Measurements from ENCODE around the gene ZNF185. TPM values are rescaled to one million over a fixed set of nuclear protein-coding genes. Genes with fewer than 3 reads are reported as not detected.
"Not testable (repeated sequence)": the region's sequence is repeated elsewhere in the genome, so short reads cannot be mapped to it uniquely, and the experiment has no call there.

Gene ZNF185
- total RNA-seq, 2 experiments from 2014 or later: 0.82 to 1.4 TPM

GRCh38 chrX:152899874-152900719 lies 2.2 kb downstream of the ZNF185 start:
- Mint-ChIP-seq H3K9me3 (no peaks in the 10 kb centered on the region), H3K27me3 (peaks cover 13% of the 10 kb centered on the region), H3K4me1 (ENCODE audit: low read depth) (no peaks in the 10 kb centered on the region), H3K27ac (no peak overlapping the region), H3K36me3 (no peaks in the 10 kb centered on the region), H3K4me3 (no peak overlapping the region)
- no peak for DNase-seq
- POLR2A ChIA-PET: no interaction called here
- intact Hi-C loops (cut with micrococcal nuclease): no loop called here
- CTCF ChIA-PET: no interaction called here

- Mint-ChIP-seq H3K9me3 (no peaks in the 10 kb centered on the region), H3K27me3 (peaks cover 13% of the 10 kb centered on the region), H3K36me3 (no peaks in the 10 kb centered on the region), H3K4me1 (ENCODE audit: low read depth) (no peaks in the 10 kb centered on the region), H3K4me3 (no peak overlapping the region), H3K27ac (no peak overlapping the region)
- intact Hi-C loops (cut with micrococcal nuclease): no loop called here
- CTCF ChIA-PET: interaction anchor here (0.7 kb wide), 1 partner anchor 314 kb away, joined by 6 read pairs; no protein-coding TSS in a partner anchor
- POLR2A ChIA-PET: no interaction called here
- no peak for DNase-seq
Observed at GRCh38 chrX:152900937-152901445, 3.1 kb downstream of the ZNF185 start.

- H3K9me3 Mint-ChIP-seq: no peaks in the 10 kb centered on the region
- no peaks in the 10 kb centered on the region for H3K4me1 Mint-ChIP-seq (ENCODE audit: low read depth)
- no peaks in the 10 kb centered on the region for H3K36me3 Mint-ChIP-seq
Observed at GRCh38 chrX:152901816-152902501, 4.1 kb downstream of the ZNF185 start.

DNA sequence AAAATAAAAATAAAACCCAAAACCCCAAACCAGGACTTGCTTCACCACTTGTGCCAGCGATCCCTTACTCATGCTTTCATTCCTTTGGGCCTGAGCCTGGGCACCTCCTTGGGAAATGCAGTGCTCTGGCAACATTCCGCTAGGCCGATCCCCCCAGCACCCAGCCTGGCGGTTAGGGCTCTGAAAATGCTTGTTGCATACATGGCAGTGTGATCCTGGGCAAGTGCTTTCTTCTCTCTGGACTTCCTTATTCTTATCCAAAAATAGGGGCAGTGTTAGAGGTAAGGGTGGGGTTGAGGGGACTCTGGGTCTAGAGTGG lies 4.6 kb downstream of the ZNF185 start:
- no peaks in the 10 kb centered on the region for H3K36me3 Mint-ChIP-seq
- no peak overlapping the region for H3K27ac Mint-ChIP-seq
- POLR2A ChIA-PET: no interaction called here
- DNase-seq: no peak
- H3K4me3 Mint-ChIP-seq: no peak overlapping the region
- no peaks in the 10 kb centered on the region for H3K4me1 Mint-ChIP-seq (ENCODE audit: low read depth)
- peaks cover 9% of the 10 kb centered on the region for H3K27me3 Mint-ChIP-seq
- intact Hi-C loops (cut with micrococcal nuclease): no loop called here
- no peaks in the 10 kb centered on the region for H3K9me3 Mint-ChIP-seq
- CTCF ChIA-PET: no interaction called here

More at GRCh38 chrX:152901816-152902501, 4.1 kb downstream of the ZNF185 start:
- peaks cover 7% of the 10 kb centered on the region for H3K27me3 Mint-ChIP-seq
- intact Hi-C loops (cut with micrococcal nuclease): no loop called here
- no peak overlapping the region for H3K27ac Mint-ChIP-seq
- no peak for DNase-seq
- H3K4me3 Mint-ChIP-seq: no peak overlapping the region
- POLR2A ChIA-PET: no interaction called here
- CTCF ChIA-PET: interaction anchor here (0.7 kb wide), 1 partner anchor 313 kb away, joined by 6 read pairs; no protein-coding TSS in a partner anchor

DNA sequence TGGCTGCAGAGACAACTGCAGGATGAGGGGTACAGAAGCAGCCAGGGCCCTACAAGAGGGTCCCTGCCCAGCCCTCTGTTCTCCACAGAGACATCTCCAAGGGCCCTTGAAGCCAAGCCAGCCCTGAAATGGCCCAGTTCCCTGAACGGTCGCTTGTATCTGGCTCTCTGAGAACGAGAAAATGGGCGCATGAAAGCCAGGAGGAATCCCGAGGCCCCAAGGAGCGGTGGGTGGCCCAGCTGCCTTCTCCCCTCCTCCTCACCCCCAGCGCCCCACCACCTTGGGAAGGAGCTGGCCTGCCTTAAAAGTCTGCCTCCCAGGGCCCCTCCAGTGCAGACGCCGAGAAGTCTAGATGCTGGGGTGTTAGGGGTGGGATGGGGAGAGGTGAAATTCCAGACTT lies 5.7 kb downstream of the ZNF185 start:
- Mint-ChIP-seq H3K4me3 (no peak overlapping the region), H3K36me3 (no peaks in the 10 kb centered on the region), H3K4me1 (ENCODE audit: low read depth) (no peaks in the 10 kb centered on the region), H3K27ac (no peak overlapping the region), H3K27me3 (peaks cover 8% of the 10 kb centered on the region), H3K9me3 (no peaks in the 10 kb centered on the region)
- intact Hi-C loops (cut with micrococcal nuclease): no loop called here
- no peak for DNase-seq
- ChIA-PET POLR2A (no interaction called here), CTCF (interaction anchor here (0.7 kb wide), 1 partner anchor 23 kb away, joined by 3 read pairs; no protein-coding TSS in a partner anchor)

DNA sequence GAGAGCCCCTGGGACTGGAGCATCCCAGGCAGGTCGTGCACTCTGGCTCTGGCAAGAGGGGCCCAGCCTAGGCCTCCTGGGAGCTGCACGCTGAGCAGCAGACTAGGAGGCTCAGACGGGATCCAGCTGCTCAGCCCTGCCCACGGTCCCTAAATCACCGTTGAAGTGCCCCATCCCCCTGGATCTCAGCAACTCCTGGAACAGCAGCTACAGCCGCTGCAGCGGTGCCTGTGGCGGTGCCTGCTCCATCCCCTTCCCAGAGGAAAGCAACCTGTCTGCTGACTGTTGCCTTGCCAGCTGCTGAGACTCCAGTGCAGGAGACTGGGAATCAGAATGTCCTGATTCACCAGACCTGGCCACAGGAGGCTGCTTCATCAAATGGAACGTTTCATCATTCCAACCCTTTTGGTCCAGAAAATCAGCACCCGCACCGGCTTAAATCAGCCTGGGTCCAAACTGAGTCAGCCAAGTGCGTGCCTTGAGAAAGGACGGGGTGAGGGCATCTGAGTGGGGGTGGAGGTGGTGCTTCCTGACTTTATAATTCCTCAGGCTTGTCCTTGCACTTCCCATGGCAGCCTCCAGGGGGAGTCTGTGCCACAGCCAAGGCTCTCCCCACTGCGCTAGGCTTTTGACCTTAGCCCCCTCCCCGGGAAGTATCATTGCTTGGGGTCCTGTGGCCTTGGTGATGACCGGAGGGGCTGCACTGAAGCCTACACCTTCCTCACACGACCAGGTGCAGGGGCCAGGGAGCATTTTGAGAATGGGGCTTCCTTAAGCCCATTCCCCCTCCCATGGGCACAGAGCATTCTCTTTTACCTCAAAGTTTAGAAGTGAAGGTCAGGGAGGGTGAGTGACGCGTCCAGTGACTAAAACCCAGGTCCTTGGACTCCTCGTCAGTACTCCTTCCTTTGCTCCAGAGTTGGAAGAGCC lies 6.5 kb downstream of the ZNF185 start:
- CTCF ChIA-PET: interaction anchor here (0.7 to 1.4 kb wide), 2 partner anchors 10 to 22 kb away, joined by 3 to 4 read pairs; no protein-coding TSS in a partner anchor
- Mint-ChIP-seq H3K36me3 (no peaks in the 10 kb centered on the region), H3K27me3 (peaks cover 4% of the 10 kb centered on the region), H3K4me1 (ENCODE audit: low read depth) (no peaks in the 10 kb centered on the region), H3K9me3 (no peaks in the 10 kb centered on the region), H3K27ac (no peak overlapping the region), H3K4me3 (no peak overlapping the region)
- peak; percentile 50 for DNase-seq
- intact Hi-C loops (cut with micrococcal nuclease): no loop called here
- POLR2A ChIA-PET: no interaction called here

GRCh38 chrX:152905081-152905420 lies 7.2 kb downstream of the ZNF185 start:
- CTCF ChIA-PET: interaction anchor here (1.3 to 1.4 kb wide), 2 partner anchors 9 to 21 kb away, joined by 4 to 8 read pairs; no protein-coding TSS in a partner anchor
- Mint-ChIP-seq H3K4me3 (no peak overlapping the region), H3K36me3 (no peaks in the 10 kb centered on the region), H3K4me1 (ENCODE audit: low read depth) (no peaks in the 10 kb centered on the region), H3K27ac (no peak overlapping the region), H3K27me3 (peaks cover 4% of the 10 kb centered on the region), H3K9me3 (no peaks in the 10 kb centered on the region)
- POLR2A ChIA-PET: no interaction called here
- DNase-seq: no peak
- intact Hi-C loops (cut with micrococcal nuclease): no loop called here

DNA sequence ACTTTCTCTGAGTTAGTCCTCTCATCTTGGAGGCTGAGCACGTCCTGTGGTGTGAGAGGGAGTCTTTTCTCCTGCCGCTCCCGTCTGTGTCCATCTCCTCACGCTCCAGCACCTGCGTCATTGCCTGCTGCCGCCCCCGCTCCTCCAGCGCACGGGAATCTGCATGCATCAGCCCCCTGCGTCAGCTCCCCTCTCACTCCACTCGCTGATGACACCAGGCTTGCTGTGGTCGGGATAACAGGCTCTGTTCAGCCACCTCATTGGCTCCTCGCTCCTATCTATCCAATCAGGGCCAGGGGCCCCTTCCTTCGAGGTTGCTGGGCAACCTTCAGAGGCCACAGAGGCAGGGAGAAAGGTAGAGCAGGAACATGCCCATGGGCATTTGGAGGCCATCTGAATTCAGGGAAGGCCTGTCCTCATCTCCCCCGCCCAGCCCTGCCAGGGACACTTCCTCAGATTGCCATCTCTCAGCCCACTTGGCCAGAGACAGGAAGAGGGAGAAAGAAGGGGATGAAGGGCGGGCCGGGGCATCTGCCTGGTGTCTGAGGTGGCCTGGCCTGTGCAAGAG lies 9.3 kb downstream of the ZNF185 start:
- H3K4me1 Mint-ChIP-seq (ENCODE audit: low read depth): no peaks in the 10 kb centered on the region
- ChIA-PET POLR2A (no interaction called here), CTCF (no interaction called here)
- intact Hi-C loops (cut with micrococcal nuclease): no loop called here
- no peak overlapping the region for H3K27ac Mint-ChIP-seq
- H3K27me3 Mint-ChIP-seq: peaks cover 2% of the 10 kb centered on the region
- DNase-seq: no peak
- no peaks in the 10 kb centered on the region for H3K36me3 Mint-ChIP-seq
- H3K9me3 Mint-ChIP-seq: no peaks in the 10 kb centered on the region
- no peak overlapping the region for H3K4me3 Mint-ChIP-seq

DNA sequence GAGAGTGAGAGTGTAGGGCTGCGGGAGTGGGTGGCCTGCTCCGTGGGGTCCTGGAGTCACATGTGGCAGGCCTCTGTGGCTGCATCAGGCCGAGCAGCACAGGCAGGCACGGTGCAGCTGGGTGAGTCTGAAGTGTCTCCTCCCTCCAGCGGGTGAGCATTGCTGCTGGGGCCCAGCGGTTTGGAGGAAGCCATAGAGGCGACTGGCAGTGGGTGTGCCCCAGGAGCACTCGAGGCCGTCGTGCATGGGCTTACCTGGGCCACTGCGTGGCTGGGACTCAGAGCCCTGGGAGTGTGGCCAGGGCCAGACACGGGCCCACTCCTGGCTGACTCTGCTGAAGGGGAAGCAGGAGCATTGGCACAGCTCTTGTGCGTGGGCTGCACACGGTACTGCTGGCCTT lies 10.6 kb downstream of the ZNF185 start:
- CTCF ChIA-PET: no interaction called here
- POLR2A ChIA-PET: no interaction called here
- intact Hi-C loops (cut with micrococcal nuclease): no loop called here
- Mint-ChIP-seq H3K36me3 (no peaks in the 10 kb centered on the region), H3K4me1 (ENCODE audit: low read depth) (no peaks in the 10 kb centered on the region), H3K4me3 (no peak overlapping the region), H3K27me3 (peaks cover 2% of the 10 kb centered on the region), H3K27ac (no peak overlapping the region), H3K9me3 (no peaks in the 10 kb centered on the region)
- no peak for DNase-seq

DNA sequence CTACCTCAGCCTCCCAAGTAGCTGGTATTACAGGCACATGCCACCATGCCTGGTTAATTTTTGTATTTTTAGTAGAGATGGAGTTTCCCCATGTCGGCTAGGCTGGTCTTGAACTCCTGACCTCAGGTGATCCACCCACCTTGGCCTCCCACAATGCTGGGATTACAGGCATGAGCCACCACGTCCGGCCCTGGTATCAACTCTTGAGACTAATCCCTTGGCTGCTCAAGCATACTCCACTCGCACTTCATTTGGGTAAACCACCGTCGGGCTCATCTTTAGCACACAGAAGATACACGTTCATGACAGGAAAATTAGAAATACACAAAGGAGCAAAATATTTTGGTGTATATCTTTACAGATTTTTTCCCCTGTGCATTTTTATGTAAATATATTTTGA lies 12.2 kb downstream of the ZNF185 start:
- H3K27me3 Mint-ChIP-seq; H3K36me3 Mint-ChIP-seq; POLR2A ChIA-PET; H3K4me3 Mint-ChIP-seq; DNase-seq; H3K4me1 Mint-ChIP-seq (ENCODE audit: low read depth); intact Hi-C loops (cut with micrococcal nuclease); H3K27ac Mint-ChIP-seq; CTCF ChIA-PET; H3K9me3 Mint-ChIP-seq: not testable (repeated sequence)

- POLR2A ChIA-PET: no interaction called here
- no peaks in the 10 kb centered on the region for H3K4me1 Mint-ChIP-seq (ENCODE audit: low read depth)
- intact Hi-C loops (cut with micrococcal nuclease): no loop called here
- peak; percentile 14 for DNase-seq
- H3K27ac Mint-ChIP-seq: no peak overlapping the region
- no peaks in the 10 kb centered on the region for H3K9me3 Mint-ChIP-seq
- H3K36me3 Mint-ChIP-seq: no peaks in the 10 kb centered on the region
- no peak overlapping the region for H3K4me3 Mint-ChIP-seq
- CTCF ChIA-PET: no interaction called here
- peaks cover under 1% of the 10 kb centered on the region for H3K27me3 Mint-ChIP-seq
Observed at GRCh38 chrX:152912106-152912505, 14.2 kb downstream of the ZNF185 start.

GRCh38 chrX:152912641-152913040 lies 14.8 kb downstream of the ZNF185 start:
- DNase-seq: no peak
- no peak overlapping the region for H3K4me3 Mint-ChIP-seq
- intact Hi-C loops (cut with micrococcal nuclease): no loop called here
- H3K27ac Mint-ChIP-seq: no peak overlapping the region
- H3K4me1 Mint-ChIP-seq (ENCODE audit: low read depth): no peaks in the 10 kb centered on the region
- ChIA-PET CTCF (no interaction called here), POLR2A (no interaction called here)
- no peaks in the 10 kb centered on the region for H3K9me3 Mint-ChIP-seq
- no peaks in the 10 kb centered on the region for H3K36me3 Mint-ChIP-seq
- H3K27me3 Mint-ChIP-seq: no peaks in the 10 kb centered on the region
